Adrenal gland (tissue), 12 donors: Measurements from ENCODE around the gene TIGD1. TPM values are rescaled to one million over a fixed set of nuclear protein-coding genes. Genes with fewer than 3 reads are reported as not detected.

Experiments used
- DNase-seq, 7 donors: peaks; one replicate each; pipeline ENCODE4 v3.0.0-alpha.2; 2019 to 2020
- H3K27ac ChIP-seq, 5 donors: fragments of 200-600 bp; sonication (generic) in 4 of 5; 1 replicate in 3 of 5; 2 replicates in 2 of 5; pipeline versions ENCODE4 v1.5.1 to v1.8.0; 2016 to 2020; ENCODE audit warnings: mild to moderate bottlenecking in 1 of 5
- H3K27me3 ChIP-seq: fragments of 200-600 bp; 2 replicates; pipeline ENCODE4 v1.8.0; 2021
- H3K36me3 ChIP-seq, 2 donors: fragments of 200-600 bp; replicated peaks in 1 of 2; 1 replicate in 1 of 2; 2 replicates in 1 of 2; pipeline versions ENCODE4 v1.5.1 to v1.8.0; 2018 to 2022
- H3K4me1 ChIP-seq, 2 donors: fragments of 200-600 bp; replicated peaks in 1 of 2; 1 replicate in 1 of 2; 2 replicates in 1 of 2; pipeline versions ENCODE4 v1.5.1 to v1.8.0; 2018 to 2021
- H3K4me3 ChIP-seq, 4 donors: fragments of 200-600 bp; sonication (generic) in 3 of 4; one replicate each; pipeline ENCODE4 v1.5.1; 2016 to 2018
- H3K9me3 ChIP-seq, 3 donors: fragments of 200-600 bp; sonication (generic) in 1 of 3; replicated peaks in 1 of 3; 1 replicate in 2 of 3; 2 replicates in 1 of 3; pipeline versions ENCODE4 v1.5.1 to v1.8.0; 2016 to 2021
- CTCF ChIP-seq, 6 experiments: fragments of 450-650 bp in 4 of 6; fragments of 200-600 bp in 2 of 6; sonication (generic) in 1 of 6; IDR thresholded peaks; 1 replicate in 5 of 6; 2 replicates in 1 of 6; pipeline versions ENCODE4 v1.5.1 to v1.8.0; 2016 to 2021; ENCODE audit warnings: antibody characterized with exemption in 6 of 6, mild to moderate bottlenecking in 2 of 6, moderate library complexity in 1 of 6
- POLR2A ChIP-seq, 2 donors: fragments of 450-650 bp; IDR thresholded peaks; one replicate each; pipeline ENCODE4 v1.6.1; 2017; ENCODE audit warnings: antibody characterized with exemption in 2 of 2, mild to moderate bottlenecking in 2 of 2, moderate library complexity in 1 of 2
- WGBS, 4 donors: extraction: QIAGEN DNeasy Blood & Tissue Kit in 2 of 4; methylation state at CpG; one replicate each; pipeline versions ENCODE4 v1.1.5 to v1.1.7; 2013 to 2017; 5-methylcytosine and 5-hydroxymethylcytosine counted together
- intact Hi-C, 2 donors: fragments of 100-400 bp; cut with DNase I; formaldehyde crosslinking; loops; one replicate each; pipeline versions ENCODE4 v1.14.1 to v1.15.0; 2022 to 2023
- polyA plus RNA-seq, 3 donors: library from polyadenylated mRNA; stranded (reverse); fragments of 200-250 nt in 2 of 3; fragments of 350-450 nt in 1 of 3; fragmentation: Illumina TruSeq in 1 of 3; extraction: RNeasy Lipid Tissue Mini Kit (QIAGEN cat#74804) in 1 of 3; gene quantifications; one replicate each; pipeline ENCODE4 v1.2.3, GENCODE V29; 2013 to 2014
- total RNA-seq, 9 donors: library from RNA; depleted of rRNA in 4 of 9; stranded (reverse); fragments of >200 nt in 4 of 9; fragments of 120-200 nt in 1 of 9; fragmentation: NEBNext Ultra II Directional in 1 of 9; extraction: Animal tissue kit (Norgen Biotek cat#: 25700) in 1 of 9; gene quantifications; one replicate each; pipeline versions ENCODE4 v1.1.0 to v1.2.4, GENCODE V29; 2013 to 2023
- donor health status: healthy with polysubstance abuse.
- donor health status: Bipolar disorder and iron deficiency.
- donor health status: DM: yes; HTN: yes; CAD: no.
- donor health status: DM: no; HTN: no; CAD: no.
- donor health status: DM: no; HTN: no; CAD: no.
- donor health status: DM: yes; HTN: yes; CAD: no.

The TIGD1 gene
- total and polyA plus RNA-seq, 12 donors: 2.2 to 20.5 (median 4.4) TPM

GRCh38 chr2:232521959-232522622, 28.3 kb downstream of the TIGD1 start:
- H3K4me3 ChIP-seq: peak overlapping the region in 1 of 4 donors; percentile 29
- intact Hi-C loops: loop anchor here (2.0 to 10.0 kb wide), 3 partner anchors 75 to 617 kb away; no protein-coding TSS in a partner anchor
- peaks cover 36% of the 10 kb centered on the region for H3K27me3 ChIP-seq

DNA sequence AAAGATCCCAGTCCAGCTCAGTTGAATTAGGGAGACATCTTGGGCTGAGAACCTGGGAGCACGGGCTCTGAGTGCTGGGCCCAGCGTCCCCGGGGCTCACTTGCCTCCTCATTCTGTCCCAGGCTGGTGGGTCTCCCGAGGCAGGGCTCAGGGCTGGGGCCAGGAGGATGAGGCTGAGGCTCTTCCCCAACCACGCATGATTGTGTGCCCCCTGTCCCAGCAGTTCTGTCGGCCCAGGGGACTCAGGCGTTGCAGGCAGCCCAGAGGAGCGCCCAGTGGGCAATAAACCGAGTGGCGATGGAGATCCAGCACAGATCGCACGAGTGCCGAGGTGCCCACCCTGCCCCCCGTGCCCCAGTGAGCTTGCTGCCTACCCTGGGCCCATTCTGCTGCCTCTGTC, 29.3 kb downstream of the TIGD1 start:
- Histone ChIP-seq H3K4me1 (peaks cover 7 to 23% of the 10 kb centered on the region in 2 donors), H3K27me3 (peaks cover 36% of the 10 kb centered on the region), H3K36me3 (no peaks in the 10 kb centered on the region), H3K4me3 (no peak overlapping the region), H3K27ac (no peak overlapping the region), H3K9me3 (no peaks in the 10 kb centered on the region)
- intact Hi-C loops: loop anchor here (2.0 to 10.0 kb wide), 2 partner anchors 74 to 616 kb away; no protein-coding TSS in a partner anchor
- no peak for DNase-seq
- TF ChIP-seq POLR2A (IDR thresholded peaks at IDR 0.05) (no peak), CTCF (IDR thresholded peaks at IDR 0.05) (no peak)
- WGBS, 4 donors: 89 to 97% (median 94%) methylated on average over 5 to 14 of the region's 14 CpGs

More at GRCh38 chr2:232521959-232522622, 28.3 kb downstream of the TIGD1 start:
- Histone ChIP-seq H3K4me1 (peaks cover 7 to 23% of the 10 kb centered on the region in 2 donors), H3K27ac (no peak overlapping the region), H3K9me3 (no peaks in the 10 kb centered on the region), H3K36me3 (no peaks in the 10 kb centered on the region)
- WGBS, 4 donors: 0 to 8% (median 6%) methylated on average over 12 to 66 of the region's 66 CpGs; no CpG with 5 or more reads in 1 of the 4 donors
- TF ChIP-seq CTCF (IDR thresholded peaks at IDR 0.05) (peak; percentile 30 to 95 (median 70)), POLR2A (IDR thresholded peaks at IDR 0.05) (no peak)
- peak in 4 of 7 donors; percentile 41 to 66 (median 61) for DNase-seq

GRCh38 chr2:232520489-232520888, 29.9 kb downstream of the TIGD1 start:
- 73 to 82% (median 77%) methylated on average over 13 to 15 of the region's 15 CpGs for WGBS, 4 donors
- Histone ChIP-seq H3K9me3 (no peaks in the 10 kb centered on the region), H3K36me3 (no peaks in the 10 kb centered on the region), H3K4me3 (no peak overlapping the region), H3K27me3 (peaks cover 36% of the 10 kb centered on the region), H3K27ac (no peak overlapping the region), H3K4me1 (peaks cover 5 to 23% of the 10 kb centered on the region in 2 donors)
- TF ChIP-seq POLR2A (IDR thresholded peaks at IDR 0.05) (no peak), CTCF (IDR thresholded peaks at IDR 0.05) (no peak)
- intact Hi-C loops: loop anchor here (2.0 to 10.0 kb wide), 2 partner anchors 74 to 616 kb away; no protein-coding TSS in a partner anchor
- DNase-seq: no peak

DNA sequence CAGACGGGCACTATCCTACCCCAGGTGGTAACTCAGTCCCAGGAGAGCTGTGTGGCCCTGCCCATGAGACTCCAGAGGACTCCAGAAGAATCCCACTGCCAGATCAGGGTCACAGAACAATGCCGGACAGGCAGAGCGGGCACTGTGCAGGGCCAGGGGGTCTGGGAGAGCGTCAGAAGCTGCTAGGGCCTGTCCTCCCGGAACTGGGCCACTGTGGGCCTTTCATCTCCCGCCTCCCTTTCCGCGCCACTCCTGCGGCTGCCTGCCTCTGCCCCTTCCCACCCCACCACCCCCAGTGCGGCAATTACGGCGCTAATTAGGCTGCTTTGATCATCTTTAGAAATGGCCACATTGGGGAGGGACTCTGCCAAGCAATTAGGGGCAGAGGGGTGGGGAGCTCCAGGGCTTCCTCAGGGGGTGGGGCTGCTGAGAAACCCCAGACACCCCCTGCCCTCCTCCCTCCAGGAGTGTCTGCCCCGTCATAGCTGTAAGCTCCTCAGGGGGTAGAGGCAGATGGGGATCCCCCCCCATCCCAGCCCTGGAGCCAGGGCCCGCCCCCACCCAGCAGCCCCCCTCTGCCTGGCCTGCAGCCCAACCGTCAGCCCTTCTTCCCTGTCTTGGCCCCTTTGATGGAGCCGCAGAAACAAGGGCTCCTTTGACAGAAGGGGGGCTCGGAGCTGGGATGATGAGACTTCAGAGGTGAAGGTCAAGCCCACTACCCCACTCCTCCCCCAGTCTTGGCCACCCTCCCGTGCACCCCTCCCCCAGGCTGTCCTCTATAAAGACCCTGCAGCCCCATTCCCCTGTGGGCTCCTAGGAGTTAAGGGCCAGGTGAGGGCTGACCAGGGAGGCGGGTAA, 30.5 kb downstream of the TIGD1 start, which contains the start of gene PRSS56:
PRSS56 (plus strand) TSS at position 808 of the 858 bp plus-strand sequence. CDS start 211 bp downstream, outside the sequence.
- Histone ChIP-seq H3K4me1 (peaks cover 0 to 23% of the 10 kb centered on the region in 2 donors), H3K9me3 (no peaks in the 10 kb centered on the region), H3K36me3 (no peaks in the 10 kb centered on the region), H3K27me3 (peaks cover 36% of the 10 kb centered on the region), H3K4me3 (no peak within 1 kb of the TSS), H3K27ac (no peak within 1 kb of the TSS)
- intact Hi-C loops: loop anchor here (2.0 to 10.0 kb wide), 3 partner anchors 73 to 615 kb away; no protein-coding TSS in a partner anchor
- TF ChIP-seq CTCF (IDR thresholded peaks at IDR 0.05) (no peak), POLR2A (IDR thresholded peaks at IDR 0.05) (no peak)
- WGBS, 4 donors: 69 to 84% (median 79%) methylated on average over 11 to 19 of the region's 19 CpGs
- no peak for DNase-seq
